Chondrocyte (in vitro differentiated cells): ENCODE measurements around the gene NKRF. TPM values are rescaled to one million over a fixed set of nuclear protein-coding genes. Genes with fewer than 3 reads are reported as not detected.
A peak's percentile ranks its signal among the peaks of the same experiment; 100 is the strongest.

ENCODE experiments used
- DNase-seq: peaks from one replicate; pipeline ENCODE4 v3.0.0; 2021; ENCODE audit warnings: mixed read lengths, low spot score
- H3K27ac Mint-ChIP-seq: one replicate; pipeline ENCODE4 v1.8.0; 2021; ENCODE audit warnings: mild to moderate bottlenecking, moderate library complexity, mixed read lengths; ENCODE audit not compliant: unreplicated experiment
- H3K27me3 Mint-ChIP-seq: 2 replicates; pipeline ENCODE4 v1.8.0; 2021; ENCODE audit warnings: low read depth, mixed read lengths
- H3K36me3 Mint-ChIP-seq: 2 replicates; pipeline ENCODE4 v1.8.0; 2021; ENCODE audit warnings: low read depth, mixed read lengths
- H3K4me1 Mint-ChIP-seq: 2 replicates; pipeline ENCODE4 v1.8.0; 2021; ENCODE audit warnings: low read depth, mild to moderate bottlenecking, mixed read lengths
- H3K4me3 Mint-ChIP-seq: one replicate; pipeline ENCODE4 v1.8.0; 2021; ENCODE audit warnings: mild to moderate bottlenecking, moderate library complexity, mixed read lengths; ENCODE audit not compliant: unreplicated experiment
- H3K9me3 Mint-ChIP-seq: 2 replicates; pipeline ENCODE4 v1.8.0; 2021; ENCODE audit warnings: low read depth, mixed read lengths
- total RNA-seq: library from RNA; stranded (reverse); gene quantifications from 3 replicates; pipeline ENCODE4 v1.2.1, GENCODE V29; 2021
- TF ChIP-seq, protein P1 (sequence below): fragments of 200-600 bp; sonication (generic); IDR thresholded peaks from 2 replicates; pipeline ENCODE4 v1.5.0; 2021; ENCODE audit warnings: antibody characterized with exemption, mild to moderate bottlenecking, moderate library complexity

The NKRF gene
- total RNA-seq, 1 donor from 2014 or later: 8.0 TPM

DNA sequence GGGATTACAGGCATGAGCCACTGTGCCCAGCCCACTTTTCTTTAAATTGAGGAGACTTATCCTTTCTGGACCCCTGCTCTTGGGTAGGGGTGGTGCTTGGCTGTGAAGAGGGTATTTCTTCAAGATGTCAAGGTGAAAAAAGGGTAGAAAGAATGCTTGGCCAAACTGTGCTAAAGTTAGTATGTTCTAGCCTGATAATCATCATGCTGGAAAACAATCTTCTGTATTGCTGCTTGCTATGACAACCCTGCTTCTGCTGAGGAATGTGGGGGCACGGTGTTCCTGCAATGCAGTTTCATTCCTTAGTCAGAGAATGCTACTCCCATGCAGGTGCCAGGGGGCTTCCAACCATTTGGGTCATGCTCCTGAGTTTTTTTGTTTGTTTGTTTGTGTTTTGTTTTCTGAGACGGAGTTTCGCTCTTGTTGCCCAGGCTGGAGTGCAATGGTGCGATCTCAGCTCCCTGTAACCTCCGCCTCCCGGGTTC is 35.8 kb downstream of the NKRF start:
- peaks cover 6% of the 10 kb centered on the region for H3K9me3 Mint-ChIP-seq
- no peaks in the 10 kb centered on the region for H3K27me3 Mint-ChIP-seq
- TF ChIP-seq, protein P1, sequence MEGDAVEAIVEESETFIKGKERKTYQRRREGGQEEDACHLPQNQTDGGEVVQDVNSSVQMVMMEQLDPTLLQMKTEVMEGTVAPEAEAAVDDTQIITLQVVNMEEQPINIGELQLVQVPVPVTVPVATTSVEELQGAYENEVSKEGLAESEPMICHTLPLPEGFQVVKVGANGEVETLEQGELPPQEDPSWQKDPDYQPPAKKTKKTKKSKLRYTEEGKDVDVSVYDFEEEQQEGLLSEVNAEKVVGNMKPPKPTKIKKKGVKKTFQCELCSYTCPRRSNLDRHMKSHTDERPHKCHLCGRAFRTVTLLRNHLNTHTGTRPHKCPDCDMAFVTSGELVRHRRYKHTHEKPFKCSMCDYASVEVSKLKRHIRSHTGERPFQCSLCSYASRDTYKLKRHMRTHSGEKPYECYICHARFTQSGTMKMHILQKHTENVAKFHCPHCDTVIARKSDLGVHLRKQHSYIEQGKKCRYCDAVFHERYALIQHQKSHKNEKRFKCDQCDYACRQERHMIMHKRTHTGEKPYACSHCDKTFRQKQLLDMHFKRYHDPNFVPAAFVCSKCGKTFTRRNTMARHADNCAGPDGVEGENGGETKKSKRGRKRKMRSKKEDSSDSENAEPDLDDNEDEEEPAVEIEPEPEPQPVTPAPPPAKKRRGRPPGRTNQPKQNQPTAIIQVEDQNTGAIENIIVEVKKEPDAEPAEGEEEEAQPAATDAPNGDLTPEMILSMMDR: no peak
- peaks cover under 1% of the 10 kb centered on the region for H3K4me1 Mint-ChIP-seq
- peaks cover 2% of the 10 kb centered on the region for H3K36me3 Mint-ChIP-seq
- no peak overlapping the region for H3K27ac Mint-ChIP-seq
- no peak overlapping the region for H3K4me3 Mint-ChIP-seq
- DNase-seq: no peak

DNA sequence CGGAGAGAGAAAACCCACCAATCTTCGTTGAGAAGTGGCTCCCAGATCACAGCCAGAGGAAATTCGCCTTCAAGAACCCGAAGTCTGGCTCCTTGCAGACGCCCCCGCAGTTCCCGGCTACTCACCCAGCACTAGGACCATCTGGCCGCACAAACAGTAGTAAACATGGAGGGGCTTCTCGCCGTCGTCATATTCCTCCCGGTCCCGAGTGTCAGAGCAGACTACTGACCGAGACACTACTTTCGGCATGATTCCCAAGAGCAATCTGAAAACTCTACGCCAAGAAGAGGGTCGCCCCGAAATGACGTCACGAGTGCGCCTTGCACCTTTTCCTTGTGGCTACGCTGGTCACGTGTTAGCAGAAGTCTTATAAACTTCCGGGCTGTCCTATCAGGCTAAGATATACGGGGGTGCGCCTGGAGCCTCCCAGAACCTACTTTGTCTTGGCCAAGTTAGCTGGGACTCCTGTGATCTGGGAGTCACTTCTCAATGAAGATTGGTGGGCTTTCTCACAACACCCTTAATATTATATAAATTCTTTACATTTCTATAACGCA is 41.0 kb downstream of the NKRF start, which contains the start of gene STEEP1:
Gene STEEP1, minus strand, starts transcription at position 303 of the 557 bp plus-strand sequence. Its CDS starts 54 bp downstream, at position 249.
- peak within 1 kb of the TSS; percentile 90 for H3K4me3 Mint-ChIP-seq
- no peaks in the 10 kb centered on the region for H3K27me3 Mint-ChIP-seq
- H3K4me1 Mint-ChIP-seq: peaks cover 12% of the 10 kb centered on the region
- peak within 1 kb of the TSS; percentile 97 for H3K27ac Mint-ChIP-seq
- TF ChIP-seq, protein P1: no peak
- H3K36me3 Mint-ChIP-seq: peaks cover 3% of the 10 kb centered on the region
- DNase-seq: no peak
- peaks cover 2% of the 10 kb centered on the region for H3K9me3 Mint-ChIP-seq

DNA sequence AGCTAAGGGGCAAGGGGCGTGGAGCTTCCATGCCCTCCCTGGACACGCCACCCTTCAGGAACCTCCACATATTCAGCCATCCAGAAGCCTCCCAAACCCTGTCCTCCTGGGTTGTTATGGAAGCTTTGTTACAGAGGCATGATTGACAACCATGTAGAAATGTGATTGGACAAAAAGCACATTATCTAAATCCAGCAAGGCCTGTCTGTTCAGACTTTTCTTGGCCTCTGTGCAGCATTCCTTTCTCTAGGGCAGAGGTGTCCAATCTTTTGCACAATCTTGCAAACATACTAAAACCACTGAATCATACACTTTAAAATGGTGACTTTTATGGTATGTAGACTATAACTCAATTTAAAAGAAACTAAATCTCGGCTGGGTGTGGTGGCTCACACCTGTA is 53.7 kb downstream of the NKRF start:
- TF ChIP-seq, protein P1: no peak
- Mint-ChIP-seq H3K27me3 (no peaks in the 10 kb centered on the region), H3K9me3 (peaks cover 19% of the 10 kb centered on the region), H3K27ac (peak overlapping the region; percentile 17), H3K4me1 (no peaks in the 10 kb centered on the region), H3K4me3 (no peak overlapping the region), H3K36me3 (peaks cover 5% of the 10 kb centered on the region)
- DNase-seq: no peak

DNA sequence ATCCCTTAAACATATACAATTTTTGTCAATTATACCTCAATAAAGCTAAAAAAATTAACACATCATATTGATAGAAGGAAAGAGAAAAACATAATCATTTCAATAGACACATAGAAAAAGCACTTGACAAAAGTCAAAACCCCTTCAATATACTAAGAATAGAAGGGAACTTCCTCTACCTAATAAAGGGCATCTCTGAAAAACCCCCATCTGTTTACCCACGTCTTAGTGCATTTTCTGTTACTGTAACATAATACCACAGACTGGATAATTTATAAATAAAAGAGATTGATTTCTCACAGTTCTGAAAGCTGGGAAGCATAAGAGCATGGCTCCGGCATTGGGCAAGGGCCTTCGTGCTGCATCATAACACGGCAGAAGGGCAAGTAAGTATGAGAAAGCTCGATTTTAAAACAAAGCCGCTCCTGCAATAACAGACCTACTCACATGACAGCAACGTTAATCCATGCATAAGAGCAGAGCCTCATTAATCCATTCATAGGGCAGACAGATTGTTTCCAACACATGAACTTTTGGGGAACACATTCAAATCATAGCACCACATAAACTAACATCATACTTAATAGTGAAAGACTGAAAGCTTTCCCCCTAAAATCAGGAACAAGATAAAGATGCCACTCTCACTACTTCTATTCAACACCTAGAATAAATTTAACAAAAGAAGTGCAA is 56.8 kb downstream of the NKRF start:
- H3K27ac Mint-ChIP-seq: no peak overlapping the region
- DNase-seq: no peak
- no peak overlapping the region for H3K4me3 Mint-ChIP-seq
- H3K36me3 Mint-ChIP-seq: no peaks in the 10 kb centered on the region
- H3K9me3 Mint-ChIP-seq: peaks cover 14% of the 10 kb centered on the region
- no peaks in the 10 kb centered on the region for H3K4me1 Mint-ChIP-seq
- no peaks in the 10 kb centered on the region for H3K27me3 Mint-ChIP-seq
- TF ChIP-seq, protein P1: no peak

DNA sequence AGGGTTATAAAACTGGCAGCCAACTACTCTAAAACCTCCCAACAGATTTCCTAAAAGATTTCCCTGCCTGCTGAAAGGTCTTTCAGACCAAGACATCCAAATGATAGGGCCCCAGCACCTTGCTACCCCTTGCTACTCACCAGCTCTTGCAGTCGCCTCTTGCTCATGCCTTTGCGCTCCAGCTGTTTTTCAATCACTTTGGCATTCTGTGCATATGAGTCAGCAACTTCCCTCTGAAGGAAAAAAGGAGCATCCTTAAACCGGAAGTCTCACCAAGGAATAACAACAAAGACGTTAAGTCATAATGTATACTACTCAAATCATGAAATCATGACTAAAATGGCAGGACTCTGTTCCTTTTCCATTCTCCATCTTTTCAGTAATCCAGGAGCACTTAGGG is 65.0 kb downstream of the NKRF start:
- peaks cover 3% of the 10 kb centered on the region for H3K9me3 Mint-ChIP-seq
- H3K4me3 Mint-ChIP-seq: no peak overlapping the region
- no peaks in the 10 kb centered on the region for H3K27me3 Mint-ChIP-seq
- H3K36me3 Mint-ChIP-seq: peaks cover 2% of the 10 kb centered on the region
- H3K27ac Mint-ChIP-seq: peak overlapping the region; percentile 6
- TF ChIP-seq, protein P1: no peak
- H3K4me1 Mint-ChIP-seq: peaks cover 9% of the 10 kb centered on the region
- no peak for DNase-seq
